SKM-1 (cell line): ENCODE results near the gene RHOB.

Experiments
- DNase-seq: peaks from one replicate; lab custom pipeline; 2025; ENCODE audit not compliant: unreplicated experiment; lab: John Stamatoyannopoulos, UW

RHOB gene

DNA sequence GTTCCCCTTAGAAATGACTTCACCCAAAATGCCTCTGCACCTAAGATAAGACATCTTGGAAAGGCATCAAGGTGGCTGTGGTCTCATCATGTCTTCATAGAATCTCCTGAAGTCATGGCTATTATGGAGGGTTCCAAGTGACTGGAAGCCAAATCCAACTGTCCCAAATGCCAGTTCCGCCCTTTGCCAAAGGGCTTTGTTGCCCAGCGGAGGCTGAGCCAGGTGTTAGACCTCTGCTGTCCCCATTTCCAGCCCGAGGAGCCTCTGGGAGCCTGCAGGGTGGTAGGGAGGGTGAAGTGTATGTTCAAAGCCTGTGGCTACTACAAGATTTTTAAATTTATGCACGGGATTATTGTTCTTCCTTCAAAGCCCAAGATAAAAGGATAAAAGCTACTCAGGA is 25.7 kb downstream of the RHOB start:
- DNase-seq = no peak

DNA sequence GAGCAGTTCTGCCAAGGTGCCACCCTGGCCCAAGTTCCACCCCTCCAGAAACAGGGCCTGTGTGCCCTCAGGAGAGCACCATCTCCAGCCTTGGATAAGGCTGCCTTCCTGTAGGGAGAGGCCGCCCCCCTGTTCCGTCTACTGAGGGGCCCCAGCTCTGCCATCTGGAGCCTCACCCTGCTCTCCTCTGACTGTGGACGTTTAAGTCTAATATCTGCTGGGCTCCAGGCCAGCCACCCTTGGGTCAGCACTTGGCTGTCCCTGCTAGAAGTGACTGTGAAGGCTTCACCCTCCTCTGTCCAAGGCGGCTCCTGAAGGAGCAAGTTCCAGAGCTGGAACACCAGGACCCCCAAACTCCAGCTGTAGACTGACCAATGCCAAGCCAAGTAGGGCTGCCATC is 26.3 kb downstream of the RHOB start:
- no peak for DNase-seq

DNA sequence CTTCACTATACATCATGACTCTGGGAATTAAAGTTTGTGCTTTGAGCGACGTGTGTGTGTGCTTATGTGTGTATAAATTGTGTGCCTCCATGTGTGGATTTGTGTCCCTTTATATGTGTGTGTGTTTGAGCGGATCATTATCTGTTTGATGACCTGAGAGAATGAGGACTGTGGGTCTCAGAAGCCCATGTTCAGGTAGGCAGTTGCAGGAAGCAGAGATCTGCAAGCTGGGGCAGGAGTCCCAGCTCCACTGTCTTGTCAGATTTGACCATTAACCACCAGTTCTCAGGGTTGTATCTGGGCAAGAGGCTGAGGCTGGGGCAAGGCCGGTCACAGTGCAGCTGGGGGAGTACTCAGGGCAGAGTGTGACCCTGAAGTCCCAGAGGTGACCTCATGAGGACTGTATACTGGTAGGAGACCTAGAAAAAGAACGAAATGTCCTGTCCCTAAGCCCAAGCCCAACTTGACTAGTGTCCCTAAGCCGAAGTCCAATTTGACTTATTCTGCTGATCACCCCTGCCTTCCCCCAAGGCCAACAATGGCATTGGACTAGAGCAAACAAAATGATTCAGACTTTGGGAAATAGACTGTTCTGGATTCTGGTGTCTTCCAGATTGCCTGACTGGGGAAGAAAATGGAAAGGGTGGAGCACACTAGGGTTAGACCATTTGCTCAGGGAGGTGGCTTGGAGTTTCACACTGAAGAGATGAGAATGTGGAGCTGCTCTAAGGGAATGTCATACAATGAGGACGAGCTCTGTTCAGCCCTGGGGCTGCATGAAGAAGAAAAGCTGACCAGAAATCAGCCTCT is 28.1 kb downstream of the RHOB start:
- DNase-seq = no peak

DNA sequence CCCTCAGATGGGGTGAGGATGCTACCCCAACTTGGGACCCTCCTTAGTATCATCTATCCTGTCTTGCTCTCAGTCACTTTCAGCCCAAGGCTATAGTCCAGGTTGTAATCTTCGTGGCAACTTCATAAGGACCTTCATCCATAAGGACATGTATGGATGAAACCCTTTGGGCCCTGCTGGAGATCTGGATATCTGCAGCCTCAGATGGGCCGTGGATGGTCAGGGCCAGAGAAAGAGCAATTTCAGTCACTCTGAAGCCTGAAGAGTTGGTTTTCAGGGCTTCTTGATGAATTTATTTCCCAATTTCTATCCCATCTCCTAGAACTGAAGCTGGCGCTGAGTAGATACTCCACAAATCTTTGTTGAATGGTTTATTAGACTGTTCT is 28.7 kb downstream of the RHOB start:
- DNase-seq = no peak

DNA sequence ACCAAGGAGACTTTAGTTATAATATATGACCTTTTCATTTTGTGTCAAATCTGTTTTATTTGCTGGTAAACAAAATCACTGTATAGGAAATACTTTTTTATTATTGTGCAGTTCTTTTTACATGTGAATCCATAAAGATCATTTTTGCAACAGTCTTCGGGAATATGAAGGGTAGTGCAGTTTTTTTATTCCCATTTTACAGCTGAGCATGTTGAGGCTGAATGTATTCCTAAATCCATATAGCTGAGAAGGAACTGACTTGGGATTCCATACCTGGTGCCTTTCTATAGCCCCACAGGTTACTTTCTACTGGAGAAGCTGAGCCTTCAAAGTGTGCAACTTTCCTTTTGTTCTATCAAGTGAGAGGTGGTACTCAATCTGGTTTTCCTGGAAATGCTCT is 29.6 kb downstream of the RHOB start:
- DNase-seq = no peak

DNA sequence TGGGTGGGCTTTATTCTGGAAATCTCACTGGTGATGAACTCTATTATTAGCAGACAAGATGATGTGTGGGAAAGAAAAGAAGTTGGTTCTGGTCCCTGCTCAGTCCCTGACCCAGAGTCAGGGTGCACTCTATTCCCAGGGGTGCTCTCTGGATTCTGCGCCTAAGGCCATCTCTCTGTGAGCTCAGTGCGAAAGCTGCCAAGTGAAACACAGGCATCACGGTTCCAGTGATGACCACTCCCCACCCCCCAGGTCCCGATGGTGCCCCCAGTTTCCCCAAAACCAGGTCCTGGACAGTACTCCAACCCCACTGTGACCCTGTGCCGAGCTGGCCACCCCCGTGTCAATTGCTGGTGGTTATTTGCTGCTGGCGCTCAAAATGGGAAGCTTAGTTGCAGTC is 30.1 kb downstream of the RHOB start:
- DNase-seq = no peak

DNA sequence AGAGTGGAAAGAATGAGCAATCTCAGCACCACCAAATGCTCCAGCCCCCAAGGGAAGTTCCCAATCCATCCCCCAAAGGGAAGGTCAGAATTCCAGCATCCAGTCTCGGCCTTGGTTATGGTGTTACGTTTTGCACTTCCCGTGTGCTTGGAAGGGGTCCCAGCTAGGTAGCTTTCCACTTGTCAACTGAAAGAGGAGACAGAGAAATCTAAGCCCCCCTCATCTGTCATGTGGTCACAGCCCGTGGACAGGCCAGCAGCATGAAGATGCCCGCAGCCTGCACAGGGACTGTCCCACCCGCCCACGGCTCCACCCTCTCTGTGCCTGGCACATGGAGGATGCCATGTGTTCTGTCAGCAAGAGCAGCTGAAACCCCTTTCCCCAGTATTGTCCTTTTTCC is 32.1 kb downstream of the RHOB start:
- DNase-seq = no peak

DNA sequence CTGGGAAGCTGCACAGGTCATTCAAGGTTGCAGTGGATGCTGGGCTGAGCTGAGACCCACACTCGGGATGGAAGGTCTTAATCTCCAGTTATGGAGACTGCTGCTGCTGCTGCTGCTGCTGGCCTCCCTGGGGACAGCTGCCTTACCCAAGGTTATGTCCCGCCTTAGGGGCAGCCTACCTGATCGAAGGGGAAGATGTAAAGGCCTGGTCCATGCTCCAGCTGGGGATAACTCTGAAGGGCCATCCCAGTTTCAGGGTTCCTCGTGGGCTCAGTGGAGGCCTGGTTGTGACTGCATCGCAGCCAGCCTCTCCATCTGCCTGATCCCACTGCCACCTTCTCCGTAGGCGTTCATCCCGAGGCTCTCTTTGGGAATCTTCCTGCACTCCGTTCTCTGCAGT is 33.0 kb downstream of the RHOB start:
- no peak for DNase-seq

DNA sequence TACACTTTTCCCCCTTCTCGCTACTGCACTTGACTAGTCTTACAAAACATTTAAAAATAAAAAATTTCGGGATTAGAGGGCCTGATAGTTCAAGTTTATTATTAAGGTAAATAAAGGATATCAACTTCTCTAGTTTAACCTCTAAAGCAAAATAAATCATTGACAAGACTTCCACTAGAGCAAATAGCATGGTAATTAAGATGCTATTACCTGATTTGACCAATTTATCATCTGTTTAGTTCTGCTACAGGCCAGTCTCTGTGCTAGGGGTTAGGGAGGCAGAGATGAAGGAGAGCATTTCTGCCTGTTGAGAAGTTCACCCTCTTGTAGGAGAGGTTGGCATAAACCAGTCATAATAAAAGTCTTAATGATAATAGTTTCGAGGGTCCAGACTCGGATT is 34.0 kb downstream of the RHOB start:
- no peak for DNase-seq

DNA sequence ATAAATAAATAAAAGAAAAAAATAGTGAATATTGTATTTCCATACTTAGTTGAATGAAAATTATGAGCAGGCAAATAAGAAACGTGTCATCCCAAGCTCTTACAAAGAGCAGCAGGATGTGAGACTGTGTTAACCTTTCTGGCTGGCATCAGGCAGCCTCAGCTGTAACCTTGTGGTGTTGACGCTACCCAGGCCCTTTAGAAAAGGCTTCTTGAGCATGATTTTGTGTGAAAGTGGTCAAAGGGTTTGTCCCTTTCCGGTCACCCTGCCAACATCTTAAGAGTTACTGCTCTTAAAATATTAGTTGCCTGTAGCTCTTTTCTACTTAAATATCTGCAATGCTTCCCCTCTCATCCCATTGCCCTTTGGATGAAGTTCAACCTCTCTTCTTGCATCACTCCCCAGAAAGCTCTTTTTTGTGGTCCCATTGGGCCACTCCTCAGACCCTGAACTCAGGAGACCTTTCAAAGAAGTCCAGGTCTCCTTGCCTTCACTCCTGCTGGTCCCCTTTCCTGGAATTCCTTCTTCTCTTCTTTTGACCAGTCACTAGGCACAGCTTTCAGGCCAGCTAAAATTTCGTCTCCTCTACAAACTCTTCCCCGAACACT is 35.0 kb downstream of the RHOB start:
- DNase-seq = no peak

DNA sequence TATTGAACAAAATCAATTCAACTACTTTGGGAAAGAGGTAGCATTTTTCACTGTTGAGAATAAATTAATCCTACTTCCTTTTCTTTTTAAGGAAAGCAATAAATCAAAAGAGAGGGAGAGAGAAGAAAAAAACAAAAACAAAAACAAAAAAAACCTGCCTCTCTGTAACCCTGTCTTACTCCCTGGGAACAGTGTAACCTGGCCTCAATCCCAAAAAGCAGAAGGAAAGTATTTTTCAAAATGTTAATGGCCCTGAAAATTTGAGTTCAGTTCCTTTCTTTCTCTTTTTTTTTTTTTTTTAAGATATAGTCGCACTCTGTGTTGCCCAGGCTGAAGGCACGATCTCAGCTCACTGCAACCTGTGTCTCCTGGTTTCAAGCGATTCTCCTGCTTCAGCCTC is 35.9 kb downstream of the RHOB start:
- no peak for DNase-seq

DNA sequence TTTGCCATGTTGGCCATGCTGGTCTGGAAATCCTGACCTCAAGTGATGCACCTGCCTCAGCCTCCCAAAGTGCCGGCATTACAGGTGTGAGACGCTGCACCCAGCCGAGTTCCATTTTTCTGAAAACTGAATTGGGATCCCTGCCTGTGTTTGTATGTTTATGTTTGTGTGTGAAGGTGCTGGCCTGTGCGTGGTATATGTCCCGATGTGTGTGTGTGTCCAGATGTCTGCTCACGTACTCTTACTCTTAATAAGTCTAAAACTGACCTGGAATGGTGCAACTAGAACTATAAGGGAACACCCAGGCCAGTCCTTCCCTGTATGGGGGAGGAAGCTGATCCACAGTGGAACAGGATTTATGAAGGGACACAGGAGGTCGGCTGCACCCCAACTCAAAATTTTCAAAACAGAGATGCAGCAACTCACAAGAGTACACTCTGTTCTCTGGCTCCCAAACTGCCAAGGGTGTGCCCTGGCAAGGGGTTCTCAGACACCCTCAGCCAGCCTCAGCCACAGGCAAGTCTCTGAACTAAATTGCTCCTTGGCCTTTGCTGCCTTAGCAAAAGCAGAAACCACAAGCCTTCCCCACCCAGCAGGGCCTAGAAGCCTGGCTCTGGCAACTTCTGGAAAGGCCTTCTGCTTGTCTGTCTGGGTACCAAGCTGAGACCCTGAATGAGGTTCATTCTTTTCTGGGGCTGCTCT is 36.5 kb downstream of the RHOB start:
- DNase-seq = no peak

DNA sequence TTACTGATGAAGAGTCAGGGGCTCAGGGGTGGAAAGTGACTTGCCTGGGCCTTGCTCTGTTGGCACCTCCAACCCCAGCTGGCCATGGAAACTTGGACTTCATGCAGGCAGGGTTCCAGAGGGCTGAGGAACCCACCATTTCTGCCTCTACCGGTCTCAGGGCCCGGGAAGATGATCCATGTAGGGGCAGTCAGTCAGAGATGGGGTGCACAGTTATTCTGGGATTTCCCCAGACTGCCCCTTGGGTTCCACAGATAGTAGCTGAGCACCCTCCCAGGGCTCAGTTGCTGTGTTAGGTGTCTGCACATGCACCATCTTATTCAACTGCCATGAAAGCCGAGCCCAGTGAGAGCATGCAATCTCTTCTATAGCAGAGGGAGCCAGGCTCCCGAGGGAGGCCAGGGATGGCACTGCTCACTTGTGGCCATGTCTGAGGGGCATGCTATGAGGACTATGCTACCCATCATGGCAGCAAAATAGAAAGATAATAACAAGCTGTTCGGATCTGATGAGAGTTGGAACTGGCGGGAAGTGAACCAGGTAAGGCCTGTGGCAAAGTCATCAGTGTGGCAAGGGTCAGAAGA is 37.3 kb downstream of the RHOB start:
- no peak for DNase-seq

DNA sequence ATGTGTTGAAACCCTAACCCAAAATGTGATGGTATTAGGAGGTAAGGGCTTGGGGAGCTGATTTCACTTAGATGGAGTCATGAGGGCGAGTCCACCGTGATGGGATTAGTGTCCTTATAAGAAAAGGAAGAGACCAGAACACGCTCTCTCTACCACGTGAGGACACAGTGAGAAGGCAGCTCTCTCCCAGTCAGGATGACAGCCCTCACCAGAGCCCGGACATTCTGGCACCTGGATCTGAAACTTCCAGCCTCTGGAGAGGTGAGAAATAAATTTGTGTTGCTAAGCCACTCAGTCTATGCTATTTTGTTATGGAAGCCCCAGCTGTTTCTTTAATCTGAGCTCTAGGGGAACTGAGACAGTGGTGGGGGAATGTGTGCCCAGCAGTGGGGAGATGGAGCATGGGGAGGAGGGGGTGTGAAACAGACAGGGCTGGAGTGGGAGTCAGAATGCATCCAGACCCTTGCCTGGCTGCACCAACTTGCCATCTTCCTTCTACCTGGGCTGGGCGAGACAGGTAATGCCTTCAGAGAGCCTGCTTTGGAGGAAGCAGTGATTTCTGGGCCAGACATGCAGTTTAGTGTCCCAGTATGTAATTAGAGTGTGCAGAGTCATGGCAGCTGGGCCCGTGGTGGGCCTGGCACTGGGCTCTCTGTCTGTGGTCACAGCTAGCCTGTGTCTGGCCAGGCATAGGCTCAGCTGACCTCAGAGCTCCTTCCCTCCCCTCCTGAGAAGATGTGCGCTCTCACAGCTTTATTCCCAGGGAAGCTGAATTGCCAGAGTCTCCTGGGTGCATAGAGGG is 38.1 kb downstream of the RHOB start:
- no peak for DNase-seq

DNA sequence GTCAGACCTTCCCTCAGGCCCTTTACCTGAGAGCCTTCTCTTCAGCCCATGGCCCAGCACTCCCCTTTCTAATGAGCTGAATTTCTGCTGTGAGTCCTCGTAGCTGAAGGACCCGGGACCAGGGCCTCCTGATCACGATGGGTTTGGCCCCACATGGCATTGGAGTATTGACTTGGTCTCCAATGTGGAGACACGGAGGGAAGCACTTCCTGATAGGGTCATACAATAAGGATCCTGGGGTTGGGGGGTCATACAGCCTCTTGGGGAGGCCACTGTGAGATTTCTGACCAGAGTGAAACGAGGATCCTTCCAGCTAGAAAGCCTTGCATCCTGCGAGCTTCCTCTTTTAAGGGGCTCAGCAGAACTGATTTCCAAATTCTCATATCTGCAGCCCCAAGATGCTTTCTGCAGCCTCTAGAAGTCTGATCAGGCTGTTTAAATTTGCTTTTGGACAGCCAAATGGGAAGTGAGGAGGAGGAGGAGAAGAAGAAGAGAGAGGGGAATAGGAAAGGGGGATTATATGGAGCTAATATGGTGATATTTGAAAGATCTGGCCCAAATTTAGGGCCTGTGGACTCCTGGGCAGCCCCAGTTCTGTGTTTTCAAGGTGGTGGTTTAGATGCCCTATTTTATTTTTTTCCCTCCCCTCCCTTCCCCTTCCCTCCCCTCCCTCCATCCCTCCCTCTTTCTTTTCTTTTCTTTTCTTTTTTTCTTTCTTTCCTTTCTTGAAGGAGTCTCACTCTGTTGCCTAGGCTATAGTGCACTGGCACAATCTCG is 38.9 kb downstream of the RHOB start:
- DNase-seq = no peak

DNA sequence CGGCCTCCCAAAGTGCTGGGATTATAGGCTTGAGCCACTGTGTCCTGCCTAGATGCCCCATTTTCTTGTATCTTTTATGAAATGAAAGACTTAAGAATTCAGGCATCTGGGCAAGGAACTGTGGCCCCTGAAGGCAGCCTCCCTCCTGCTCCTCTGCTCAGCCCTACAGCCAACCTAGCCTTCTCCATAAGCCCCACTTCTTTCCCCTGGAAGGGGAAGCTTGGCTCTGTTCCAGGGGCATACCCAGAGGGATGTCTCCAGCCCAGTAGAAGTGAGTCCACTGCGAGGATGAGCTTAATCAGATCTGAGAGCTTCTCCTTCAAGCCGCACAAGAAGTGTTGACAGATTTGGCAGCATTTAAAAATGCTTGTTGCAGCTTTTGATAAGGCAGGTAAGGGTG is 39.7 kb downstream of the RHOB start:
- no peak for DNase-seq

DNA sequence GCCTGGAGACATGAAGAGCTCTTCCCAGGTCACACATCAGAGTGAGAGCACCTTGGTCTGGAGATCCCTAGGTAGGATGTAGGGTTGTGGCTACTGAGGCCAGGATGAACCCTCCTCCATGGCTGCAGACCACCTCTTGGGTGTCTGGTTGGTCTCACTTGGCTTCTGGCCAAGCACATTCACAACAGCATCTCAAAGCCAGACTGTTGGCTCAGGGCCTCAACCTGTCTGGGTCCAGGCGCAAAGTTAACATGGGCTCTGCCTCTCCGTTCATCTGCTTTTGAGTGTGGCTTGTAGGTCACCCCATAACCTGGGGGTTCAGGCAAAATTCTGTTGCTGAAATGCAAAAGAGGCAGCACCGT is 40.1 kb downstream of the RHOB start:
- no peak for DNase-seq

DNA sequence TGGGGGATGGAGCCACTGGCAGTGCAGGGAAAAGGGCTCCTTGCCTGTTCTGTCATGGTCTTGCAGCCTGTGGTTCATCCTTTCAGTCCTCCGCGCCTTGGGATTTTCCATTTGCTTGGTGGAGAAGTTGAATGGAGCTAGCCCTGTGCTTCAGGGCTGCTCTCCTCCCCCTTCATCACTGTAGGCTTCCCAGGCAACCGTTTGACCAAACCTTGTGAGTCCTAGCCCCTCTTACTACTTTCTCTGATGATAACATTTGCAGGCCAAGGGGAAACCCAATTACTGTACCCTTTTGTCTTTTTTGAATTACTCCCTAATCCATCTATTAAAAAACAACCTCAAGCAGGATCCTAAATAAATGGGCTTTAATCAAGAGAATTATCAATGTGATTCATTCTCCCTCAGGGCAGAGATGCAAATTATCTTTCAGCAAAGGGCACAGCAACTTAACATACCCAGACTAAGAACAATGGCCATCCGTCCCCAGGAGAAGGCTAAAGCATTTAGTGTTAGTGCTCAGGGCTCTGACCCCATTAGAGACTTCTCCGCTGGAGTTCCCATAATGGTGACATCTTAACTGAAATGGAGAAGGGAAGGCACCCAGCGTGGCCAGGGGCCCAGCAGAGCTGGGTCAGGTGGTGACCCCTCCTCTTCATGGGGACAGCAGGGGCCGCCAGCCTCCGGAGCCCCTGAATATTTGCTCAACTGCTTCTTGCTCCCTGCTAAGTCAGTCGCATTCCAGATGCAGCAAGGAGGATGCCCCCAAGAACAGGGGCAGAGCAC is 40.7 kb downstream of the RHOB start:
- DNase-seq = no peak

DNA sequence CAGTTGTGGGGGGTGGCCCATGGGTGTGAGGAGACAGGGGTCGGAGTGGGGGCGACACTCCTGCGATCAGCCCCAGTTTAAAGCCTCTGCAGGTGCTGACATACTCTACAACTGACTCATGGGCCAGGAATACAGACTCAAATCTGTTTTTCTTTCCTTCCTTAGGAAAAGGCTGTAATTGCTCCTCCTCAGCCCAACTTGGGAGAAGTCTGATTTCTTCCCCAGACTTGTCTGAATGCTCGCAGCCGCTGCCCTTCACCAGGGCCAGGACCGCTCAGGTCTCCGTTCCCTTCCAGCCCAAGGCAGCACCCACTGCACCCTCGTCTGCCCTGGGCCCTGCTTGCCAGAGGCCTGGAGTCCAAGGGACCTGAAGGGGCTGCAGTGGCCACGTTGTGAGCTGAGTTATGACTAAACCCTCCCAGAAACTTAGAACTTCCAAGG is 41.3 kb downstream of the RHOB start:
- no peak for DNase-seq

DNA sequence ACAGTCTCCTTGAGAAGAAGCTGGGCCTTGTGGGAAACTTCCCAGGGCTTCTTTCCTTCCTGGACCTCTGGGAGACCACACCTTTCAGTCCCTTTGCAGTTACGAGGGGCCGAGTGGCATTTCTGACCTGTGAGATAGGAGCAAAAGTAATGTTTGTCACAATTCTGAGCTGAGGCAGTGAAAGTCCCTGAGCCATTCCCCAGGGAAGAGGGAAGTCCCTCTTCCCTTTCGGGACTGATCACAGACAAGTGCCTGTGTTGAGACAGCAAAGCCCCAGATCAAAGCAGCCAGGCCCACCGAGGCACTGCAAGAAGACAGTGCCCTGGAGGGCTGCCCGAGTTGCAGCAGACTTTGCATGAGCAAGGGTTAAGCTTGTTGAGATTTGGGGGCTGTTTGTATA is 41.9 kb downstream of the RHOB start:
- no peak for DNase-seq
